NCI-H460 (cell line): ENCODE measurements around the gene FDXR. TPM values are rescaled to one million over a fixed set of nuclear protein-coding genes. Genes with fewer than 3 reads are reported as not detected.

ENCODE experiments used
- DNase-seq: peaks from one replicate; pipeline ENCODE4 v3.0.0-alpha.2; 2016; ENCODE audit warnings: low read depth; ENCODE audit errors: extremely low read depth
- total RNA-seq: library from RNA; depleted of rRNA; stranded (reverse); fragments of >200 nt; shearing (Covaris generic); gene quantifications from 2 replicates; pipeline ENCODE4 v1.2.3, GENCODE V29; 2014

The FDXR gene
- total RNA-seq, 1 experiment from 2014 or later = 35.0 TPM

DNA sequence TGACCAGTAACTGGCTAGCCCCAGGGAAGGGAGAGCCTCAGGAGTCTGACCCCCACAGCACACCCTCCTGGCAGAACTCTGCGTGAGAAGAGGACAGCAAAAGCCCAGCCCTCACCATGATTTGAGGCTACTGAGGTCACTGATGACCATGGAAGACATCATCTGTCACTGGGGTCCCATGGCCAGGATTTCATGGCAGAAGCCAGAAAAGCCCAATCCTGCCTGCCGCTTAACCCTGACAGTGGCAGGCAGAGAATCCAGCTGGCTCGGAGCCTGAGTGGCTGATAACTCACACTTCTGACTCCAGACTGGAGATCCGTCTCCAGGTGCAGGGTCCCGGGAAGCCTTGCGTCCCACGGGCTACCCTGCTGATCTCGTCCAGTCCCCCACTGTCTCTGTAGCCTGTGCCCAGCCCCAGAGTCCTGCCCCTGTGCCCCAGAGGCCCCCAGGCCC is 30.6 kb downstream of the FDXR start:
- DNase-seq = no peak

DNA sequence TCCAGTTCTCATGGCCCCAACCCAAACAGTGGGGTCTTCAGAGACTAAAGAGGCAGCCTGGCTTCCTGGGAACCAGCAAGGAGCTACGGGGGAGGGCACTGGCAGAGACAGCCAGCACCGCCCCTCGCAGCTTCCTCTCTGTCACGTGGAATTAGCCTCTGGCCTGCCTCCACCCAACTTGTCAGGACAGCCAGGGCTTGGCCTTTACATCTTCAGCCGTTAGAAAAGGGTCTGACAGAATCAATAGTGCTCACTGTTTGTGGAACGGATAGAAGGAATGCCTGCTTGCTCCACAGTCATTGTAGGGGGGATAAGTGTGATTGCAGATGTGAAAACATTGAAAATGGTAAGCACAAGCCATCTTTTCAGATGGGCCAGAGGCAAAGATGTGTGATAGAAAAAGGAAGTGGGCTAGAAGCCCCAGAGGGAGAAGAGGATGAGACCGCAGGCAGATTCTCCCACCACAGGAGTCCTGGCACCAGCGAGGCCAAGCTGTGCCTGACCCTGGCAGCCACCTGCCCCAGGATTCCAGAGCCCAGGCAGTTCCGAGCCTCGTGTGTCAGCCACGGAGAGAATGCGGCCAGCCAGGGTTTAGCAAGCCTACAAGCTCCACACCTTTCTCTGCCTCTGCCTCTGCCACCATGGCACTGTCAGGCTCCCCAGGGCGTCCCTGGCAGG is 31.7 kb downstream of the FDXR start:
- no peak for DNase-seq

DNA sequence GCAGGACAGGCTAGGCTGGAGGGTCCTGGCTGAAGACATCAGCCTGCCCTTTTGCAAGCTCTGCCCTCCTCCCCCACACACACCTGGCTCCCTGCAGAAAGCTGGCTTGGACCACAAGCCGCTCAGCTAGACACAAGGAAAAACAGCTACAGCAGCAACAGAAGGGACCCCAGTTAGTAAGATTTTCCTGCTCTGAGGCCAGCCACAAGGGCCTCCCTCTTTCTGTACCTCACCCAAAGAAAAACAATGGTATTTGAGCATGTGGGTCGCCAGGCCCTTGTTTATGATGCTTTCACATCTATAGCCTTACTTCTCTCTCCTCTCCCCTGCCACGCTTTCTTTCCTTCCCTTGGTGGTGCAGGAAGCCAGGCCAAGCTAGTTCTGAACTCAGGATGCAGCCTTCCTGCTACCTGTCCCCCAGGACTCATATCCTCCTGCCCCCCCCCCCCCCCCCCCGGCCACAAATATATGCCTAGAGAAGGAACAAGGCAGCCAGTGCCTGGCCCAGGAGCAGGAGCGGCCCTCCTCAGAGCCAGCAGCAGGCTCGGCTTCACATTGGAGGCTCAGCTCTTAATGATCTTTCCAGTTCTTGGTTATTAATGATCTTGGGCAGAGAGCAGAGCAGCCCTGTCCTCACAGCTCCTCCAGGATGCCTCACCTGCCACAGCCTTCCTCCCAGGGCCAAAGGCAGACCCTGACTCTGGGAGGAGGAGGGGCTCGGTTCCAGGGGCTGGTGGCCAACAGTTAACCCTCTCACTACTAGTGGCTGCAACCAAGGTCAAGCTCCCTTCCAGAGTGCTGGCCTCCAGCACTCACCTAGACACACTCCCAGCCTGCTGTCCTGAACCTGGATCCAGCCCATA is 32.6 kb downstream of the FDXR start:
- no peak for DNase-seq

DNA sequence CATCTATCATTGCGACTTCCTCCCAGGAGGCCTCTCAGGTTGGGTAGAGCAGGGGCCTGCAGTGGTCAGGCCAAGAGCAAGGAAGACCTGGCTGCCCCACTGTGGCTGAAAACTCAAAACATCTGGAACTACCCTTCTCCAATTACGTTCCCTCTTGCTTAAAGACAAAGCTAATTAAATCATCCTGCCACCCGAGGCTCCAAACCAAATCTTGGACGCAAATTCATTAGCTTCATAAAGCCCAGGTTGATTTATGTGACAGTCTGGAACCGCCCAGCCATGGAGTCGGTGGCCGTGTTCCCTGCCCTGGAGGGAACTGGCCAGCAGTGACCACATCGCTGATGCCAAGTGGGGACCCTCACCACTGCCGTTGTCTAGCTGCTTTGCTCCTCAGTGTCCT is 34.5 kb downstream of the FDXR start:
- DNase-seq = no peak

DNA sequence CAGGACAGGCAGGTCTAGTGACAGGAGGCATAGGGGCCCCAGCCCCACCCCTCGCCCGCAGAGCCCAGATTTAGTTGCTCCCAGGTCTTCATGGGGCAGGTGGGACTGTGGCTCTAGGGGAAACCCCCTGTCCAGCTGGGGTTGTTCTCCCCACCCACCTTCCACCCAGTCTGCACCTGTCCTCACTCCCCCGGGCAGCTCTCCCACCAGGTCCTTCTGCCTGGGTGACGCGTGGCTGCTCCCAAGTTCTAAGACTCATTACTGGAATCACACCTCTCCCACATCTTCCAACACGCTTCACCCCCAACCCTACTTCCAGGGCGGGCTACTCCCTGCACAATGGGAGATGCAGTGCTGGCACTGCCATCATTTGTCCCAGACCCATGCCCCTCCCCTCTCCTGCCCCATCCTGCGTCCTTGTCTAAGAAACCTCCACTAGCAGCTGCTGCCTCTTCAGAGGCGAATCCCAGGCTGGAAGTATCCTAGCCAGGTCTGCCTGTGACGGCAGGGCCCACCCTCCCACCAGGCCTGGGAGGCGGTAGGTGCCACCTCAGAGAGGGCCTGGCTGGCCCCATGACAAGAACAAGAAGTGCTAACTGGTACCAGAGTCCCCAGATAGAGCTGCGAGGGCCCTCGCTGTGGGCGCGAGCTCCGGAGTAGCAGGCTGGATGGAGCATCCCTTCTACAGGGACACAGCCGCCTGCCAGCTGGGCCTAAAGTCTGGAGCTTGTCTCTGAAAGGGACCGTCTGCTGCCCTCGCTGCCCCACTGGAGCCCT is 35.9 kb downstream of the FDXR start:
- DNase-seq = no peak

DNA sequence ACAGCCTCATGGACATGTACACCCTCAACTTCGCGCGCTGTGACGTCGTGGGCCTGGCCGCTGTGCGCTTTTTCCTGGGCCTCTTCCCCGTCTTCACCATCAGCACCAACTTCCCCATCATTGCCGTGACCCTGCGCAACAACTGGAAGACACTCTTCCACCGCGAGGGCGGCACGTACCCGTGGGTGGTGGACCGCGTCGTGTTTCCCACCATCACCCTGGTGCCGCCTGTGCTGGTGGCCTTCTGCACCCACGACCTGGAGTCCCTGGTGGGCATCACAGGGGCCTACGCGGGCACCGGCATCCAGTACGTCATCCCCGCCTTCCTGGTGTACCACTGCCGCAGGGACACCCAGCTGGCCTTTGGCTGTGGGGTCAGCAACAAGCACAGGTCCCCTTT is 36.6 kb downstream of the FDXR start:
- DNase-seq = no peak

DNA sequence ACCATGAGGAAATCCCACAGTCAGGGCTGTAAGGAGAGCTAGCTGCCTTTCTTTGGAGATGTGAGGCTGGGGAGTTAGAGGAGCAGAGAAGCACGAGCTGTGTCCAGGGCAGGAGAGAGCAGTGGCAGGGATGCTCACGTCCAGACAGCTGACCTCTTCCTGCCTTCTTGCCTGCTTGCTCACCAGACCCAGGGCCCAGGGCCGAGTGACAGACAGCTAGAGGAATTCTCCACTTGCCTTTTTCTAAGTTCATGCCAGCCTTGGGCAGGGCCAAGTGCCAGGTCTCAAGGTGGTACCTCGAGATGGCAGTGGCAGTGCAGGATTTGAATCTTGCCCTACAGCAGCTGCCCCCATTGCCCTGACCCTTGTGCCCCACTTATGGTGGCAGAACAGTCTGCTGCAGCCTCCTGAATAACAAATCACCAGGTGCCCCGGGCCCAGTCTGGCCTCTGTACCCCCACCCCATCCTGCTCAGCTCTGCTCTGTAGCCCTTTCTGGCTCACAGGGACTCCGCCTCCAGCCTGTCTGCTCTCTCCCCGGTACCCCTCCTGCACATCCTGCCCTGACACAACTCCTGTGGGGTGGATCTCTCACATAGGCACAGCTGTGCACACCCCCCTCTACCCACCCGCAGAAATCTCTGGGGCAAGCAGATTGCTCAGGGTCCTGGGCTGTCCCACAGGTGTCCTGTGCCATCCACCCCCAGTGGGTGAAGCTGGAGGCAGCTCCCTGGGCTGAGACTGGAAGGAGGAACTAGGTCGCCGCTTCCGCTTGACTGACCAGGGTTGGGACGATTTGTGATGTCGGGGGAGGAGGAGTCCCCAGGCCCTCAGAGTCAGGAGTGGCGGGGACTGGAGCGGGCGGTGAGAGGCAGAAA is 39.1 kb downstream of the FDXR start:
- no peak for DNase-seq

DNA sequence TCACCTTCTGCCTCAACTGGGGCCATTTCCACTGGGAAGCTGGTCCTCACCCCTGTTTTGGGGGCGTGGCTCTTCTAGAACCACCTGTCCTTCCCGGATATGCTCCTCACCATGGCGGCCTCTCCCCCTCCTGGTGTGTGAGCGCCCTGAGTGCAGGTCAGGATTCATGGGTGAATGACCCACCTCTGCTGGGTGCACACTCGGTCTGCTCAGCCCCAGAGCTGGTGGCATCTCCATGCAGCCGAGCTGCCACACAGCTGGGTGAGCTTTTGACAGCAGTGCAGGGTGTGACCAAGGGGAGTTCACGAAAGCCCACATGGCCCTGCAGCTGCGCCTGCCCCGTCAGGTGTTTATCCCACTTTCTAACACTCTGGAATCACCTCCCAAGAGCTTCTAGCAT is 40.4 kb downstream of the FDXR start:
- no peak for DNase-seq

DNA sequence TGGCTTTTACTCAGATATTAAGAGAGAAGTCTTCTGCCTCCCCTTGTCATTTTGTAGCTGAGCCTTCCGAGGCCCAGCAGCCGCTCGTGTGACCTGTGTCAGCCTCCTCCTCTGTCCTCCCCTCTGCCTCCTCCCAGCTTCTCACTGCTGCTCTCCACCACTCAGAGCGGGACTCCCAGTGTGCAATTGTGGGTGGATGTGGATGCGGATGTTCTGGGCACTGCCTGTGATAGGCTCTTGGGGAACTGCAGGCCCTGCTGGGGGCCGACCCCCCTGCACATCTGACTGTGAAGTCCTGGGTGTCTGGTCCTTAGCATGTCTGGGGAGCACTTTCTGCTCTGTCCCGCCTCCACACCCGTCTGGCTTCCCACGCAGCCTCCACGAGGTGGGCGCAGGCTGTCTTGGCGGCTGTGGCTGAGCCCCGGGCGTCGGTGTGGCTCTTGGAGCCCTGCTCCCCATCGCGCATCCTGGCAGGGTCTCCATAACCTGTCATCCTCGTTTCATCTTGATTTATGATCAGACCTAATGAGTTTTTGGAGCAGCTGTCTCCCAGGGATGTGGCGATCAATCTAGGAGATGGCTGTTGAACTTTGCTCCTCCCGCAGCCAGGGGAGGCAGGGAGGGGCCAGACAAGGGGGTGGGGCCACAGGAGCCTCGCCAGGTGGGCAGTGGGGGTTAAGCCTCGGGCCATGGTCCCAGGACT is 41.2 kb downstream of the FDXR start:
- DNase-seq = no peak

DNA sequence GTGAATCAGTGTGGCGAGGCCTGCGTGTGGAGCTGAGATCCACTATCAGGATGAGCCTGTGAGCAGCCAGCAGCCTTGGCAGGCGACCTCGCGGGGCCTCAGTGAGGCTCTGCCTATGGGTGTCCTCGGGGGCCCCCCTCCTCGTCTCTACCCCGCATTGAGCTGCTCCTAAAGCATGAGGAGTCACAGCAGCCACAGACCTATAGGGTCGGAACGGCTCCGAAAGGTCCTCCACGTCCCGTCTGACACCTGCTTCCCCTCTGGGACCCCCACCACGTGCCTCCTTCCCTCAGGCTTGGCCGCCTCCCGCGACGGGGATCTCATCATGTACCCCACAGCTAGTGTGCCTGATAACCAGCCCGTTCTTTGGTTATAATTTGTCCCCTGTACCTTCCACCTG is 41.9 kb downstream of the FDXR start:
- DNase-seq = no peak

DNA sequence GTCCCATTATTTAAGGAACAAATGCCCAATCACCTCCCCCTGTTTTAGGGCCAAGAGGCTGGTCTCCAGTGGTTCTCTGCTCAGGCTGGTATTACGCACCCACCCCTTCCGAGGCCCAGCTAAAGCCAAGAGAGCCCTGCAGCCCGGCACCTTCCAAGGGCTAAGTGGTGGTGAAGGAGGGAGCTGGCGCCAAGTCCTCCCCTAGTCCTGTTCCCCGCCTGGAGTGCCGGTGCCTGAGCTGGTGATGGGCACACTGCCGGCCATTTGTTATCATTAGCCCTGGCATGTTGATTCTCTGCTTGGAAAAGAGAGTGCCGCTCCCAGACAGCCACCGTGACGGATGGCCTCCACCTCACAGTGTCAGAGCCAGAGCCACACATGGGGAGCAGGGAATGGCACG is 45.0 kb downstream of the FDXR start:
- no peak for DNase-seq

DNA sequence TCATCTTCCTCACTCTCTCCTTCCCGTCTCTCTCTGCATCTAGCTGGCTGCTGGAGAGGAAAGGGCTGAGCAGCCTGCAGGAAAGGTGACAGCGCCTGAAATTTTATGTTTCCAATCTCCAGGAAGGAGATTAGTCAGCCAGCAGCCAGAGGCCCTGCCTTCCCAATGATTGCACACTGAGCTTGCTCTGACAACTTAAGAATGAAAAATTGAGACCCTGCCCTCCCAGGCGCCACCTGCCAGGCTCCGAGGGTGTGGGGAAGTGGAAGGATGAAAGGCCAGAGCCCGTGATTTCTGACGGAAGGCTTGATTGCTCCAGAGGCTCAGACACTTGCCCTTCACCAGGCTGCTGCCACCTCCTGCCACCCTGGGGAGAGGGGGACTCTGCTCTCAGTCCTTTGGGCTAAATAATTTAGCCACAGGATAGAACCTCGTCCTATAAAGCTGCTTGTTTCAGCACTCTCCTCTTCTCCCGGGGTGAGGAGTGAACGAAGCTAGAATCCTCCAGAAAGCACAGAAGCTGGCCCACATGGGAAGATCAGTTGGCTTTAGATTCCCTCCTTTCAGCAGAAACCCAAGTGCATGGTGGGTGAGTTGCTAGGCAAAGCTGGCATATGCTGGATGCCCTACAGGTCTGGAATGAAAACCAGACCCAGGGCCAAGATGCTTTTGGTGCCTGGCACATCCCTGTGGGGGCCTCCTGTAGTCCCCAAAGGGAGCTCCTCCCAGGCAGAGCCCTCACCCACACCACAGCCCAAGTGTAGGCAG is 46.7 kb downstream of the FDXR start:
- no peak for DNase-seq

DNA sequence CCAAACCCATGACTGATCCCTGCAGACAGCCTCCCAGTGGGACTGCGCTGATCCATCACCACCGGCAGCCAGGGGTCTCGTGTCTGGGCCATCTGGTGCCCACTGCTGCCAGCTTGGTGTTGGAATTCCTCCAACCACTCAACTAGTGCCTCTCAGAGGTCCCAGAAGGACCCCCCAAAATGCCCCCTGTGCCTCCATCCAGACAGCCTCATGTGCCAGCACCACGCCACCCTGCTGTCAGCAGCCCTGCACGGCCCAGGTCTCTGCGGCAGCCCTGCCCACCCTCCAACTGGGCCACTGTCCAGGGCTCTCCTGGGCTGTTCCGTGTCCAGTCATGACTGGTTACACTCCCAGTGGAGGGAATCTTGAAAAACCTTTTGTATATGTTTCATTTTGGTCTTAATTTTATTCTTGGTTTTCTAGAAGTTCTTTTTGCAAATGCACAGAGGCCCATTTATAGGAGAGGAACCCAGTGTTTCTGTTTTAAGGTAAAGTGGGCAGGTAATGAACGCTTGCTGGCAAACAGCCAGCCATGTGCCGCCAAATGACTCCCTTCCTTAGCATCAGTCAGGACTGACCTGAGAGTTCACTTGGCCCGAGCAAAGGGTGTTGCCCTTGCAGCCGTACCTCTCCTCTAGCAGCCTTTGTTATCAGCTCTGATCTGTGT is 47.7 kb downstream of the FDXR start:
- DNase-seq = no peak

DNA sequence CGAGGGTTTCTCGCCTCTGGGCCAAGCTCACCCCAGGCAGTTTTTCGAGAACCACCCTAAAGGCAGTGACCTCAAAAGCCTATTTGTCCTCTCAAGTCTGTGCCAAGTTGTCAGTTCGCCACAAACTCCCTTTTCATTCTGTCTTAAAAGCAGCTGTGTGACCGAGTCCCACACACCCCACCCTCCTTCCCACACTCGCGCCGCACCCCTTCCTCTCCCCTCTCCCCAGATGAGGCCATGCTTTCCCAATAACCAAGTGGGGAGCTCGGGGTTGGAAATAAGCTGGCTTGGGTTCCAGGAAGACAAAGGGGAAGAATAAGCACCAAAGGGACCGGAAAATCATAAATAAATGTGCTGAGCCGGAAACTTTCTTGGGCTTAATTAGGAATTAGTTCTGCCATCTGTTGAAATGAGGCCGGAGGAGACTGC is 49.8 kb downstream of the FDXR start:
- no peak for DNase-seq

DNA sequence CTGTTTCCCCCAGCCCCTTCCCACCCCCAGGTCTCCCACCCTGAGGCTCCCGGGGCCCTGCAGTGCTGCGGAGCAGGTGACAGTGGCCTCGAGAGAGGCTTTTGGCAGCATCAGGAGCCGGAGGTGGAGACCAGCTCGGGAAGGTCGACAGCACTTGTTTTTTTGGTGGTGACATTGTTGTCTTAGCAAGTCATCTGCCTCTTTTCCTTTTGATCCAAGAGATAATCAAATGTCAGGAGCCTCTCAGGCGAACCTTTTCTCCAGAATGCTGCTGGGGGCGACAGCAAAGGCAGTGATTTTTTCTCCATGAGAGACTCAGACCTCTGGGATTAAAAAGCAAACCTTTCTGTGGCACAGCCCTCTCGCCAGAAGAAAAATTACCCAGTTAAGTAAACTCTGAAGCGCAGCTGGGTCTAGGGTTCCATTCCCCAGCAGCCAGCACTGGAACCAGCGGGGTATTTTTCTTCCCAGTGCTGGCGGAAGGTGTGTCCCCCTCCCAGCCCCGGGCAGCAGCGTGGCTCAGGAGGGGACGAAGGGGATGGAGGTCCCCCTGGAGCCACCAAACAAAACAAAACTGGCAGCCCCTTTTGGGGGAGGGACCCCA is 50.4 kb downstream of the FDXR start:
- DNase-seq = no peak

DNA sequence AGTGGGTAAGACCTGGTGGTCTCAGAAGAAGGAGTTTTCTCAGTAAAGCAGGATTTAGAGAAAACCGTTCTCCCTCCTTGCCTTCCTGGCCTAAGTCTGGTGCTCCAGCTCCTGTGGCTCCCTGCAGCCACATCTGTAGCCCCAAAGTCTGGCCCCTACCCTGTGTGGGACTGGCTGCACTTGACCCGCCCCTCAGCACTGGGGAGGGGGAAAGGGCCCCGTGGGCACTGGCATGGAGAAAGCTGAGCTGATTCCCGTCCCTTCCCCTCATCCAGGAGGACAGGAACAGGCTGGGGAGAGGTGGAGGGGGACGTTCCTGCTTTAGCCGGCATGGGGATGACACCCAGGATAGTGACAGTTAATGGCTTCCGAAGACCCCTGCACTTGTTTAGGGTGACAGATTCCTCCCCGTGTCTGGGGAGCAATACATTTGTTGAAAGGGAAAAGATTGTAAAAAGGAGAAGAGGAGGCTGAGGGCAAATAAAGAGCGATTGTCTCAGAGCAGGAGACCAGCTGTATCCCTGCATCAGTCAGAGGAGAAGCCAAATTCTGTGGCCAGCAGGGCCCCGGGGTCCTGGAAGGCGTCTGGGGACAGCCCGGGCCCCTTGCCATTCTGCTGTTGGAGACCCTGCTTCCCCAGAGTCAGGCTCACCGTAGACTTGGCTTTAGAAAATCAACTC is 51.0 kb downstream of the FDXR start:
- DNase-seq = no peak

DNA sequence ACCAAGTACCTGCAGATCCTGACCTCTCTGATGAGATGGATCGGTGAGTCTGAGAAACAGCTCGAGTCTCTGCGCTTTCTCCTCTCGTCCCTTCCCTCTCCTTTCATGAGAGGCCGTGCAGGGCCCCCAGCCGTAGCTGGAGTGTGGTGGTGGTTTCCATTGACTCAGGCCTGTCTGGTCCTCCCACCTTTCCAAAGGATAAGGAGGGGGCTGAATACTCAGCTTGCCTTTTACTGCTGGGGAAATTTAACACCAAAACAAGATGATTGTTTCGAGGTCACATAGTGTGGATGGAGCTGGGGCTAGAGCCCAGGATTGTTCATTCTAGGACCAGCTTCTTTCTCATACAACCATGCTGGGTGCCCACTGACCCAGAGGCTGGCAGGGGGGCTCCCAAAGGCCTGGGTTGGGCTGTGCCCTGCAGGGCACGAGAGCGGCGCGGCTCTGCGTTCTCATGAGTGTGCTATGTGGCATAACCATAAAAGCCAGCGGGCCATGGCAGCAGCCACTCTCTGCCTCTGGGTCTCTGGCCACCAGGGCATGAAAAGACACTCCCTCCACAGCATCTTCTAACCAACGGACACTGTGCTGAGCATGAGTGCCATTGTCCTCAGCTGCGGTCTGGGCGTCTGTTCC is 52.9 kb downstream of the FDXR start:
- no peak for DNase-seq
